Panc1 (cell line): Measurements from ENCODE around the gene CCSER2. TPM values are rescaled to one million over a fixed set of nuclear protein-coding genes. Genes with fewer than 3 reads are reported as not detected.
"Not testable (repeated sequence)": the region's sequence is repeated elsewhere in the genome, so short reads cannot be mapped to it uniquely, and the experiment has no call there.

ENCODE experiments used
- ATAC-seq: fragments of 200-7000 bp; cut with Tn5 transposase; 2 replicates; pipeline ENCODE4 v1.9.1; 2020; ENCODE audit warnings: mild to moderate bottlenecking, moderate library complexity
- BruUV-seq: library from RNA; stranded (reverse); fragments of 400-500 nt; replicated peaks from 2 replicates; lab custom pipeline; 2021; lab: Mats Ljungman, UMichigan
- CTCF ChIA-PET: fragments of 300-600 bp; sonication (Branson Sonifier 250); formaldehyde crosslinking; loops from one replicate; lab custom pipeline; 2022; ENCODE audit warnings: antibody characterized with exemption; lab: Charles Lee
- POLR2A ChIA-PET: fragments of 300-600 bp; sonication (Branson Sonifier 250); formaldehyde crosslinking; loops from one replicate; lab custom pipeline; 2022; ENCODE audit warnings: antibody characterized with exemption; lab: Charles Lee
- DNase-seq: peaks from one replicate; pipeline ENCODE4 v3.0.0-alpha.2; 2010; ENCODE audit warnings: low read depth, low spot score
- H3K27ac ChIP-seq: 2 replicates; pipeline ENCODE4 v1.5.1; 2011; ENCODE audit warnings: mild to moderate bottlenecking, low read length, inconsistent platforms
- H3K27me3 ChIP-seq: fragments of 200-500 bp; sonication (Bioruptor generic); 2 replicates; pipeline ENCODE4 v1.6.0; 2014; ENCODE audit warnings: low read length, inconsistent platforms; ENCODE audit not compliant: control insufficient read depth, insufficient read depth
- H3K36me3 ChIP-seq: fragments of 200-500 bp; sonication (Bioruptor generic); 2 replicates; pipeline ENCODE4 v1.5.1; 2014; ENCODE audit warnings: inconsistent platforms, mild to moderate bottlenecking, low read length, moderate library complexity; ENCODE audit not compliant: control insufficient read depth, insufficient read depth
- H3K4me1 ChIP-seq: 2 replicates; pipeline ENCODE4 v1.5.1; 2011; ENCODE audit warnings: inconsistent platforms, mild to moderate bottlenecking, low read length, moderate library complexity; ENCODE audit not compliant: control insufficient read depth, insufficient read depth
- H3K4me3 ChIP-seq, 2 experiments: 2 replicates each; pipeline ENCODE4 v1.5.1; 2011 to 2012; ENCODE audit warnings: low read depth in 2 of 2, low read length in 2 of 2, mild to moderate bottlenecking in 2 of 2, inconsistent platforms in 1 of 2, moderate library complexity in 1 of 2
- H3K9me3 ChIP-seq: fragments of 200-500 bp; sonication (Bioruptor generic); 2 replicates; pipeline ENCODE4 v1.5.1; 2014; ENCODE audit warnings: low read depth, mild to moderate bottlenecking, inconsistent platforms, low read length, moderate library complexity; ENCODE audit not compliant: control insufficient read depth, insufficient read depth
- POLR2AphosphoS5 ChIP-seq: IDR thresholded peaks from 2 replicates; pipeline ENCODE4 v1.6.1; 2012; ENCODE audit warnings: mild to moderate bottlenecking, low read depth, low read length, moderate library complexity
- SIN3A ChIP-seq: IDR thresholded peaks from 2 replicates; pipeline ENCODE4 v1.6.1; 2012; ENCODE audit warnings: low read depth, mild to moderate bottlenecking, low read length, moderate library complexity, borderline replicate concordance; ENCODE audit not compliant: insufficient read depth
- TCF7L2 ChIP-seq: IDR thresholded peaks from 2 replicates; pipeline ENCODE4 v1.6.1; 2011; ENCODE audit warnings: mild to moderate bottlenecking, low read depth, low read length, inconsistent platforms
- in situ Hi-C: cut with HindIII; loops from 2 replicates; pipeline ENCODE4 v1.10.0; 2016; ENCODE audit warnings: low sequenced_read_pairs, low pct_unique_long_range_greater_than_20kb
- intact Hi-C: fragments of 100-400 bp; cut with micrococcal nuclease; formaldehyde crosslinking; loops from one replicate; pipeline ENCODE4 v1.10.0; 2022; ENCODE audit not compliant: unreplicated experiment
- total RNA-seq: library from RNA; stranded (reverse); gene quantifications from one replicate; pipeline ENCODE4 v1.2.1, GENCODE V29; 2021; ENCODE audit not compliant: unreplicated experiment
- TF ChIP-seq, protein P1 (sequence below), 2 experiments: IDR thresholded peaks; 2 replicates each; pipeline ENCODE4 v1.6.1; 2011 to 2012; ENCODE audit warnings: low read depth in 2 of 2, control low read depth in 1 of 2, low read length in 1 of 2, mild to moderate bottlenecking in 1 of 2, moderate library complexity in 1 of 2; ENCODE audit not compliant: insufficient read depth in 1 of 2
- TF ChIP-seq, protein P2 (sequence below): fragments of 450-650 bp; IDR thresholded peaks from 2 replicates; pipeline ENCODE4 v1.5.1; 2017; ENCODE audit warnings: mild to moderate bottlenecking

Gene CCSER2
- total RNA-seq, 1 experiment from 2014 or later, result 63.7 TPM

DNA sequence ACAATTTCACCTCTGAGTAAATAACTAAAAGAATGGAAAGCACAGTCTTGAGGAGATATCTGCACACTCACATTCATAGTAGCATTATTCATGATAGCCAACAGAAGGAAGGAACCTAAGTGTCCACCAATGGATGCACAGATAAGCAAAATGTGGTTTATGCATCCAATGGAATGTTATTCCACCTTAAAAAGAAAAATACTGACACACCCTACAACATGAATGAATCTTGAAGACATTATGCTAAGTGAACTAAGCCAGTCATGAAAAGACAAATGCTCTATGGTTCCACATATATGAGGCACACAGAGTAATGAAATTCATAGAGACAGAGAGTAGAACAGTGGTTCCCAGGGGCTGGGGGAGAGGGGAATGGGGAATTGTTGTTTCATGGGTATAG, 6.5 kb upstream of the CCSER2 start:
- POLR2A ChIA-PET, result no interaction called here

GRCh38 chr10:84323566-84323965, 4.8 kb upstream of the CCSER2 start:
- DNase-seq, H3K4me1 ChIP-seq, CTCF ChIA-PET, POLR2A ChIA-PET, BruUV-seq, H3K36me3 ChIP-seq, H3K27ac ChIP-seq, intact Hi-C loops, ATAC-seq, H3K4me3 ChIP-seq, in situ Hi-C loops, H3K9me3 ChIP-seq, H3K27me3 ChIP-seq: not testable (repeated sequence)

More for the DNA sequence above, 6.5 kb upstream of the CCSER2 start:
- no peaks in the 10 kb centered on the region for H3K4me1 ChIP-seq
- no peak overlapping the region for H3K4me3 ChIP-seq
- TF ChIP-seq POLR2AphosphoS5 (no peak), SIN3A (no peak), TCF7L2 (no peak)
- TF ChIP-seq, protein P1, sequence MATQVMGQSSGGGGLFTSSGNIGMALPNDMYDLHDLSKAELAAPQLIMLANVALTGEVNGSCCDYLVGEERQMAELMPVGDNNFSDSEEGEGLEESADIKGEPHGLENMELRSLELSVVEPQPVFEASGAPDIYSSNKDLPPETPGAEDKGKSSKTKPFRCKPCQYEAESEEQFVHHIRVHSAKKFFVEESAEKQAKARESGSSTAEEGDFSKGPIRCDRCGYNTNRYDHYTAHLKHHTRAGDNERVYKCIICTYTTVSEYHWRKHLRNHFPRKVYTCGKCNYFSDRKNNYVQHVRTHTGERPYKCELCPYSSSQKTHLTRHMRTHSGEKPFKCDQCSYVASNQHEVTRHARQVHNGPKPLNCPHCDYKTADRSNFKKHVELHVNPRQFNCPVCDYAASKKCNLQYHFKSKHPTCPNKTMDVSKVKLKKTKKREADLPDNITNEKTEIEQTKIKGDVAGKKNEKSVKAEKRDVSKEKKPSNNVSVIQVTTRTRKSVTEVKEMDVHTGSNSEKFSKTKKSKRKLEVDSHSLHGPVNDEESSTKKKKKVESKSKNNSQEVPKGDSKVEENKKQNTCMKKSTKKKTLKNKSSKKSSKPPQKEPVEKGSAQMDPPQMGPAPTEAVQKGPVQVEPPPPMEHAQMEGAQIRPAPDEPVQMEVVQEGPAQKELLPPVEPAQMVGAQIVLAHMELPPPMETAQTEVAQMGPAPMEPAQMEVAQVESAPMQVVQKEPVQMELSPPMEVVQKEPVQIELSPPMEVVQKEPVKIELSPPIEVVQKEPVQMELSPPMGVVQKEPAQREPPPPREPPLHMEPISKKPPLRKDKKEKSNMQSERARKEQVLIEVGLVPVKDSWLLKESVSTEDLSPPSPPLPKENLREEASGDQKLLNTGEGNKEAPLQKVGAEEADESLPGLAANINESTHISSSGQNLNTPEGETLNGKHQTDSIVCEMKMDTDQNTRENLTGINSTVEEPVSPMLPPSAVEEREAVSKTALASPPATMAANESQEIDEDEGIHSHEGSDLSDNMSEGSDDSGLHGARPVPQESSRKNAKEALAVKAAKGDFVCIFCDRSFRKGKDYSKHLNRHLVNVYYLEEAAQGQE (IDR thresholded peaks at IDR 0.05; ENCODE audit: insufficient read depth in 1 of 2, low read depth in 2 of 2, low read length in 1 of 2), result no peak
- TF ChIP-seq, protein P2, sequence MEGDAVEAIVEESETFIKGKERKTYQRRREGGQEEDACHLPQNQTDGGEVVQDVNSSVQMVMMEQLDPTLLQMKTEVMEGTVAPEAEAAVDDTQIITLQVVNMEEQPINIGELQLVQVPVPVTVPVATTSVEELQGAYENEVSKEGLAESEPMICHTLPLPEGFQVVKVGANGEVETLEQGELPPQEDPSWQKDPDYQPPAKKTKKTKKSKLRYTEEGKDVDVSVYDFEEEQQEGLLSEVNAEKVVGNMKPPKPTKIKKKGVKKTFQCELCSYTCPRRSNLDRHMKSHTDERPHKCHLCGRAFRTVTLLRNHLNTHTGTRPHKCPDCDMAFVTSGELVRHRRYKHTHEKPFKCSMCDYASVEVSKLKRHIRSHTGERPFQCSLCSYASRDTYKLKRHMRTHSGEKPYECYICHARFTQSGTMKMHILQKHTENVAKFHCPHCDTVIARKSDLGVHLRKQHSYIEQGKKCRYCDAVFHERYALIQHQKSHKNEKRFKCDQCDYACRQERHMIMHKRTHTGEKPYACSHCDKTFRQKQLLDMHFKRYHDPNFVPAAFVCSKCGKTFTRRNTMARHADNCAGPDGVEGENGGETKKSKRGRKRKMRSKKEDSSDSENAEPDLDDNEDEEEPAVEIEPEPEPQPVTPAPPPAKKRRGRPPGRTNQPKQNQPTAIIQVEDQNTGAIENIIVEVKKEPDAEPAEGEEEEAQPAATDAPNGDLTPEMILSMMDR, result no peak
- intact Hi-C loops (no loop called here), in situ Hi-C loops (no loop called here)
- H3K9me3 ChIP-seq, result no peaks in the 10 kb centered on the region
- ATAC-seq, result no peak
- no peaks in the 10 kb centered on the region for H3K27me3 ChIP-seq
- CTCF ChIA-PET, result no interaction called here
- H3K36me3 ChIP-seq, result no peaks in the 10 kb centered on the region
- no TSS peak for BruUV-seq
- DNase-seq, result no peak
- H3K27ac ChIP-seq, result no peak overlapping the region

DNA sequence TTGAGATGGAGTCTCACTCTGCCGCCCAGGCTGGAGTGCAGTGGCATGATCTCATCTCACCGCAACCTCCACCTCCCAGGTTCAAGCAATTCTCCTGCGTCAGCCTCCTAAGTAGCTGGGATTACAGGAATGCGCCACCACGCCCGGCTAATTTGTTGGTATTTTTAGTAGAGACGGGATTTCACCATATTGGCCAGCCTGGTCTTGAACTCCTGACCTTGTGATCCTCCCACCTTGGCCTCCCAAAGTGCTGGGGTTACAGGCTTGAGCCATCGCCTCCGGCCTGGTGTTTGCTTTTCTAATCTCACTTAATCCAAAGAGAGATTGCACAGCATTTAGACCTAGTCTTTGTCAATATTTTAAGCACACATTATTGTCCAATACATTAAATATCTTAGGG, 1.4 kb upstream of the CCSER2 start:
- BruUV-seq, intact Hi-C loops, ATAC-seq, CTCF ChIA-PET, H3K27ac ChIP-seq, H3K9me3 ChIP-seq, POLR2A ChIA-PET, H3K4me3 ChIP-seq, H3K27me3 ChIP-seq, DNase-seq, H3K36me3 ChIP-seq, in situ Hi-C loops: not testable (repeated sequence)
- peaks cover 21% of the 10 kb centered on the region for H3K4me1 ChIP-seq
